Gastrocnemius medialis (tissue), 4 donors: Measurements from ENCODE around the gene PABPN1L.

ENCODE experiments used
- POLR2A ChIP-seq, 2 donors: fragments of 450-650 bp; IDR thresholded peaks; one replicate each; pipeline ENCODE4 v1.6.1; 2017; ENCODE audit warnings: antibody characterized with exemption in 2 of 2, mild to moderate bottlenecking in 2 of 2, moderate library complexity in 2 of 2
- TF ChIP-seq, protein P1 (sequence below), 5 experiments: fragments of 450-650 bp in 3 of 5; fragments of 200-600 bp in 2 of 5; sonication (generic) in 2 of 5; IDR thresholded peaks in 4 of 5; conservative IDR thresholded peaks in 1 of 5; 1 replicate in 4 of 5; 2 replicates in 1 of 5; pipeline ENCODE4 v1.5.1; 2016 to 2019; ENCODE audit warnings: antibody characterized with exemption in 5 of 5, mild to moderate bottlenecking in 3 of 5, moderate library complexity in 3 of 5

DNA sequence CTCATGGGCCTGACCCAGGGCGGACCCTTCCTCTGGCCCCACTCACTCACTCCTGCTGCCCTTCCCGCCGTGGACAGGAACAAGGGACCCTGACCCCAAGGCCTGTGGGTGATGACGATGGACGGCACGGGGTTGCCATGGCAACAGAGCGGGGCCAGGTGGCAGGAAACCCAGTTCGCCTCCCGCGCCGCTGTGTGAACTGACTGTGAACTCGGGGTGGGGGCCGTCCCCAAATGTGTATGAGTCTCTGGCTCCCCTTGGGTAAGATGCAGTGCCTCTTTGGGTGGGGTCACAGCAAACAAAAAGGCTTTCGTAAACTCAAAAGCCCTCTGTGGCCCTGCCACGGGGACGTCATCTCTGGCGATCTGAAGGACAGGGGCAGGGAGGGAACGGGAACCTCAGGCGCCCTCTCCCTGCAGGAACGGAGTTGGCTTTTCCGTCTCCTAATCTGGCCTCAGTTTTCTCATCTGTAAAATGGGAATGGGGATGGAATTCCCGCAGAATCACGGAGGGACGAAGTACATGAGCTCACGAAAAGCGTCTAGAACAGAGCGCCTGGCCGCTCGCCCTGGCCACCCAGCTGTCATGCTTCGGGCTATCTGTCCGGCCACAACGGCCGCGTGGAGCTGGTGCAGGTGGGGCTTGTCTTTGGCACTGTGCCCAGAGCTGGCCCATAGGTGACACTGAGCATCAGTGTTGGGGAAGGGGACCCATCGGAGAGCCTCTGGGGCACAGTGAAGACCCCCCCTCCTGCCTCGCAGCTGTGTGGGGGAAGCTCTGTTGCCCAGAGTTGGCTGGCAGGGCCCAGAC, 44.9 kb upstream of the PABPN1L start:
- TF ChIP-seq, protein P1, sequence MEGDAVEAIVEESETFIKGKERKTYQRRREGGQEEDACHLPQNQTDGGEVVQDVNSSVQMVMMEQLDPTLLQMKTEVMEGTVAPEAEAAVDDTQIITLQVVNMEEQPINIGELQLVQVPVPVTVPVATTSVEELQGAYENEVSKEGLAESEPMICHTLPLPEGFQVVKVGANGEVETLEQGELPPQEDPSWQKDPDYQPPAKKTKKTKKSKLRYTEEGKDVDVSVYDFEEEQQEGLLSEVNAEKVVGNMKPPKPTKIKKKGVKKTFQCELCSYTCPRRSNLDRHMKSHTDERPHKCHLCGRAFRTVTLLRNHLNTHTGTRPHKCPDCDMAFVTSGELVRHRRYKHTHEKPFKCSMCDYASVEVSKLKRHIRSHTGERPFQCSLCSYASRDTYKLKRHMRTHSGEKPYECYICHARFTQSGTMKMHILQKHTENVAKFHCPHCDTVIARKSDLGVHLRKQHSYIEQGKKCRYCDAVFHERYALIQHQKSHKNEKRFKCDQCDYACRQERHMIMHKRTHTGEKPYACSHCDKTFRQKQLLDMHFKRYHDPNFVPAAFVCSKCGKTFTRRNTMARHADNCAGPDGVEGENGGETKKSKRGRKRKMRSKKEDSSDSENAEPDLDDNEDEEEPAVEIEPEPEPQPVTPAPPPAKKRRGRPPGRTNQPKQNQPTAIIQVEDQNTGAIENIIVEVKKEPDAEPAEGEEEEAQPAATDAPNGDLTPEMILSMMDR (IDR thresholded peaks at IDR 0.05 in 4 of 5, conservative IDR thresholded peaks at IDR 0.05 in 1 of 5) = no peak
- TF ChIP-seq POLR2A (IDR thresholded peaks at IDR 0.05) = no peak
